Measurements from ENCODE around the gene PFKFB4. TPM values are rescaled to one million over a fixed set of nuclear protein-coding genes. Genes with fewer than 3 reads are reported as not detected.
A peak's percentile ranks its signal among the peaks of the same experiment; 100 is the strongest.

The PFKFB4 gene
- total and polyA plus RNA-seq, 9 of the 15 experiments (the other 6 are each of a cell fraction or from before 2014, with no cell fraction given): 0.92 to 56.3 (median 13.5) TPM

DNA sequence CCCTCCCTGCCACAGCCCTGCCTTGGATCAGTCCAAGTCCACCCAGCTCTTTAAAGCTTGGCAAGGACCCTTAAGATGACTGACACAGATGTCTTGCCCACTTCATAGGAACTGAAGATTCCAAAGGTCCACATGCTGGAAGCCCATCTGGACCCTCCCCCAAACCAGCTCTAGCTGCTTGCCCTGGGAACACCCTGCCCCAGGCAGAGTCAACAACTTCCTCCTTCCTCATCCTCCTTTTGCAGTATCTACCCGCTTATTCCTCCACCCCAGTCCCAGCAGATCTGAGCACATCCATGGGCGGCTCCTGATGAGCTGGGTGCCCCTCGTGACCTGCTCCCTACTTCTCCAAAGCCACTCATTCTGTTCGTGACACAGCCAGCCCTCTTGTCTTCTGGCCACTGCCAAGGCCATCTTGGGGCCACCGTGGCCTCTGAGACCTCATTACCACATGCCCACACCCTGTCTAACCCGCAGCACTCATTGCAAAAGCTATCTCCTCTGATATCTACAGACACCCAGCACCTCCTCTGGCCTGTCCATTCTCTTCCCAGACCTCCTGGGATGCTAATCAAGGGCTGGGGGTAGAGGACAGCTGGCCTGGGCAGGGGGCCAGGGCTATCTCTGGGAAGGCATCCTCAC lies 2.0 kb upstream of the PFKFB4 start:
- no TSS peak for BruUV-seq (replicated peaks)
- intact Hi-C loops (cut with micrococcal nuclease): loop anchor here (5.0 to 10.0 kb wide), 2 partner anchors 79 to 284 kb away; partner anchors contain the start of gene SLC26A6
- Histone ChIP-seq H3K27me3 (ENCODE audit: control insufficient read depth in 2 of 2, insufficient read depth in 2 of 2, low read length in 2 of 2) (no peaks in the 10 kb centered on the region), H3K4me2 (ENCODE audit: insufficient read depth, low read length) (peak overlapping the region; percentile 29; the same call in 1 of the 2 replicates), H3K4me1 (replicated peaks in 1 of 2; ENCODE audit: control insufficient read depth in 2 of 2, insufficient read depth in 2 of 2, low read length in 2 of 2) (peaks cover 46 to 71% of the 10 kb centered on the region in 2 experiments), H3K9ac (ENCODE audit: insufficient read depth in 1 of 2, low read depth in 2 of 2, low read length in 2 of 2) (peak overlapping the region in 1 of 2 experiments; percentile 72; a peak in 2 of 4 replicates), H3K27ac (ENCODE audit: extremely low read depth, low read depth, low read length) (no peak overlapping the region; the same call in 2 of the 3 replicates), H3K79me2 (ENCODE audit: control insufficient read depth, insufficient read depth, low read length) (peaks cover 30% of the 10 kb centered on the region), H3K9me1 (ENCODE audit: control insufficient read depth, insufficient read depth, low read length) (peaks cover 5% of the 10 kb centered on the region), H3K9me3 (replicated peaks; ENCODE audit: control insufficient read depth, insufficient read depth, low read depth, low read length) (no peaks in the 10 kb centered on the region), H2AFZ (ENCODE audit: low read depth, low read length) (no peak overlapping the region), H3K36me3 (ENCODE audit: control insufficient read depth, insufficient read depth, low read length) (peaks cover 10% of the 10 kb centered on the region; the same call in 2 of the 3 replicates), H4K20me1 (replicated peaks; ENCODE audit: control insufficient read depth, insufficient read depth, low read length) (0 out of 2 replicates have a peak, but pooled peaks cover 6% of the 10 kb centered on the region), H3K4me3 (no peak overlapping the region)
- TF ChIP-seq ZNF280A (IDR thresholded peaks at IDR 0.05; ENCODE audit: low read depth, partially characterized antibody) (no peak), TSC22D4 (tag; IDR thresholded peaks at IDR 0.05) (no peak), TRIM24 (IDR thresholded peaks at IDR 0.05) (no peak), ZNF282 (CRISPR knock-in tag; IDR thresholded peaks at IDR 0.05) (no peak), ZBTB34 (CRISPR knock-in tag; IDR thresholded peaks at IDR 0.05) (no peak), ZFP1 (CRISPR knock-in tag; IDR thresholded peaks at IDR 0.05) (no peak), ZBTB33 (CRISPR knock-in tag; IDR thresholded peaks at IDR 0.05) (no peak), RUNX1 (IDR thresholded peaks at IDR 0.05; ENCODE audit: low read depth) (no peak), XRCC5 (IDR thresholded peaks at IDR 0.05; ENCODE audit: low read depth, low read length) (peak; percentile 14), TCF7 (IDR thresholded peaks at IDR 0.05; ENCODE audit: borderline replicate concordance) (no peak)
- TF ChIP-seq, protein P1, sequence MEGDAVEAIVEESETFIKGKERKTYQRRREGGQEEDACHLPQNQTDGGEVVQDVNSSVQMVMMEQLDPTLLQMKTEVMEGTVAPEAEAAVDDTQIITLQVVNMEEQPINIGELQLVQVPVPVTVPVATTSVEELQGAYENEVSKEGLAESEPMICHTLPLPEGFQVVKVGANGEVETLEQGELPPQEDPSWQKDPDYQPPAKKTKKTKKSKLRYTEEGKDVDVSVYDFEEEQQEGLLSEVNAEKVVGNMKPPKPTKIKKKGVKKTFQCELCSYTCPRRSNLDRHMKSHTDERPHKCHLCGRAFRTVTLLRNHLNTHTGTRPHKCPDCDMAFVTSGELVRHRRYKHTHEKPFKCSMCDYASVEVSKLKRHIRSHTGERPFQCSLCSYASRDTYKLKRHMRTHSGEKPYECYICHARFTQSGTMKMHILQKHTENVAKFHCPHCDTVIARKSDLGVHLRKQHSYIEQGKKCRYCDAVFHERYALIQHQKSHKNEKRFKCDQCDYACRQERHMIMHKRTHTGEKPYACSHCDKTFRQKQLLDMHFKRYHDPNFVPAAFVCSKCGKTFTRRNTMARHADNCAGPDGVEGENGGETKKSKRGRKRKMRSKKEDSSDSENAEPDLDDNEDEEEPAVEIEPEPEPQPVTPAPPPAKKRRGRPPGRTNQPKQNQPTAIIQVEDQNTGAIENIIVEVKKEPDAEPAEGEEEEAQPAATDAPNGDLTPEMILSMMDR (IDR thresholded peaks at IDR 0.05 in 2 of 3, conservative IDR thresholded peaks at IDR 0.05 in 1 of 3; ENCODE audit: insufficient read depth in 2 of 3, low read depth in 1 of 3, low read length in 3 of 3): peak in 1 of 3 experiments; percentile 27; a peak in 1 of 6 replicates
- ChIA-PET CTCF (ENCODE audit: low intra/inter-chr PET ratio) (interaction anchor here (0.5 kb wide), 1 partner anchor 130 kb away, joined by 3 read pairs; no protein-coding TSS in a partner anchor), POLR2A (interaction anchor here (0.6 to 1.0 kb wide), 6 partner anchors 9 to 463 kb away, joined by 3 to 5 read pairs (median 3); partner anchors contain the start of gene NDUFAF3)
- 11% methylated on average over 5 of the region's 6 CpGs for WGBS (ENCODE audit: insufficient coverage, low coverage, missing lambda C conversion rate)
- FAIRE-seq (no peak), DNase-seq (ENCODE audit: extremely low read depth in 1 of 4, low spot score in 3 of 4) (no peak), ATAC-seq (no peak)
- in situ Hi-C loops (cut with MboI): loop anchor here (5.0 kb wide), 1 partner anchor 91 kb away; a partner anchor contains a TSS

Measured in K562 (cell line).